Keratinocyte (primary cell): ENCODE measurements around the gene CDK10. TPM values are rescaled to one million over a fixed set of nuclear protein-coding genes. Genes with fewer than 3 reads are reported as not detected.

Source experiments
- DNase-seq: peaks from one replicate; pipeline ENCODE4 v3.0.0-alpha.2; 2011; ENCODE audit warnings: low read depth, missing footprints, low spot score
- FAIRE-seq: peaks from 2 replicates; lab custom pipeline; 2011; peaks lifted over from hg19 to GRCh38; lab: Jason Lieb, UNC
- H2AFZ ChIP-seq: 2 replicates; pipeline ENCODE4 v1.6.0; 2012; ENCODE audit warnings: low read length, control low read depth, inconsistent platforms; ENCODE audit not compliant: control insufficient read depth
- H3K27ac ChIP-seq: 2 replicates; pipeline ENCODE4 v1.5.1; 2011; ENCODE audit warnings: low read length; ENCODE audit not compliant: control insufficient read depth, insufficient read depth
- H3K27me3 ChIP-seq: 3 replicates; pipeline ENCODE4 v1.6.0; 2011; ENCODE audit warnings: low read length; ENCODE audit not compliant: control insufficient read depth, insufficient read depth; ENCODE audit errors: extremely low read depth
- H3K36me3 ChIP-seq, 2 experiments: 2 replicates in 1 of 2; 3 replicates in 1 of 2; pipeline ENCODE4 v1.5.1; 2011; ENCODE audit warnings: low read length in 2 of 2, mild to moderate bottlenecking in 1 of 2; ENCODE audit not compliant: control insufficient read depth in 2 of 2, insufficient read depth in 2 of 2; ENCODE audit errors: extremely low read depth in 1 of 2
- H3K4me1 ChIP-seq: 3 replicates; pipeline ENCODE4 v1.5.1; 2011; ENCODE audit warnings: low read length; ENCODE audit not compliant: control insufficient read depth, insufficient read depth; ENCODE audit errors: extremely low read depth
- H3K4me2 ChIP-seq: 3 replicates; pipeline ENCODE4 v1.6.0; 2011; ENCODE audit warnings: low read depth, low read length; ENCODE audit not compliant: control insufficient read depth, insufficient read depth; ENCODE audit errors: extremely low read depth
- H3K4me3 ChIP-seq, 3 experiments: fragments of 200-600 bp in 1 of 3; sonication (generic) in 1 of 3; 2 replicates in 2 of 3; 3 replicates in 1 of 3; pipeline ENCODE4 v1.5.1; 2011 to 2016; ENCODE audit warnings: low read length in 3 of 3, mild to moderate bottlenecking in 3 of 3, control low read depth in 2 of 3, inconsistent platforms in 1 of 3, low read depth in 1 of 3, mixed read lengths in 1 of 3, mixed run types in 1 of 3, moderate library complexity in 1 of 3; ENCODE audit not compliant: control insufficient read depth in 2 of 3, insufficient read depth in 2 of 3; ENCODE audit errors: extremely low read depth in 1 of 3
- H3K79me2 ChIP-seq: 2 replicates; pipeline ENCODE4 v1.6.0; 2012; ENCODE audit warnings: low read length; ENCODE audit not compliant: control insufficient read depth, insufficient read depth
- H3K9ac ChIP-seq: 3 replicates; pipeline ENCODE4 v1.6.0; 2011; ENCODE audit warnings: low read length; ENCODE audit not compliant: control insufficient read depth, insufficient read depth; ENCODE audit errors: extremely low read depth
- H3K9me1 ChIP-seq: 3 replicates; pipeline ENCODE4 v1.6.0; 2011; ENCODE audit warnings: low read length; ENCODE audit not compliant: control insufficient read depth, insufficient read depth; ENCODE audit errors: extremely low read depth
- H3K9me3 ChIP-seq: 2 replicates; pipeline ENCODE4 v1.5.1; 2012; ENCODE audit warnings: low read depth, low read length; ENCODE audit not compliant: control insufficient read depth
- H4K20me1 ChIP-seq: 3 replicates; pipeline ENCODE4 v1.6.0; 2011; ENCODE audit warnings: low read length; ENCODE audit not compliant: control insufficient read depth, insufficient read depth; ENCODE audit errors: extremely low read depth
- CTCF ChIP-seq, 3 experiments: IDR thresholded peaks in 1 of 3; conservative IDR thresholded peaks in 1 of 3; optimal IDR thresholded peaks in 1 of 3; 2 replicates in 2 of 3; 3 replicates in 1 of 3; pipeline versions ENCODE3 to v1.5.1; 2011; ENCODE audit warnings: low read length in 3 of 3, mild to moderate bottlenecking in 3 of 3, moderate library complexity in 2 of 3, control low read depth in 1 of 3, inconsistent platforms in 1 of 3; ENCODE audit not compliant: insufficient read depth in 2 of 3; ENCODE audit errors: extremely low read depth in 1 of 3
- EZH2 ChIP-seq: IDR thresholded peaks from one replicate; pipeline ENCODE4 v1.6.1; 2012; ENCODE audit warnings: inconsistent platforms, mild to moderate bottlenecking, low read length, moderate library complexity
- dilution Hi-C: fragments of 300-500 bp; cut with MboI; formaldehyde crosslinking; loops from one replicate; pipeline ENCODE4 v1.7.0; 2020; ENCODE audit warnings: low sequenced_read_pairs; ENCODE audit not compliant: extremely low pct_ligation_motif_present
- polyA plus RNA-seq, 5 experiments: library from polyadenylated mRNA; depleted of rRNA in 3 of 5; stranded (reverse) in 3 of 5; stranded (forward) in 1 of 5; unstranded in 1 of 5; fragments of >200 nt; gene quantifications; 1 replicate in 1 of 5; 2 replicates in 3 of 5; 3 replicates in 1 of 5; pipeline versions ENCODE4 v1.2.1 to v1.2.3, GENCODE V29; 2011 to 2012; ENCODE audit warnings: missing spikeins in 2 of 5, low read depth in 1 of 5, low replicate concordance in 1 of 5

Gene CDK10
- polyA plus RNA-seq, 1 donor (not counting 4 experiments of a cell fraction or from before 2014, with no cell fraction given) = 30.6 TPM

GRCh38 chr16:89668790-89669158 is 17.7 kb upstream of the CDK10 start:
- Histone ChIP-seq H3K9me3 (no peaks in the 10 kb centered on the region), H3K4me1 (peaks cover 6% of the 10 kb centered on the region), H3K27me3 (no peaks in the 10 kb centered on the region), H3K9me1 (no peaks in the 10 kb centered on the region), H3K9ac (no peak overlapping the region), H2AFZ (no peak overlapping the region), H4K20me1 (no peaks in the 10 kb centered on the region), H3K4me2 (no peak overlapping the region), H3K79me2 (no peaks in the 10 kb centered on the region), H3K4me3 (no peak overlapping the region), H3K36me3 (peaks cover 0 to 4% of the 10 kb centered on the region in 2 experiments), H3K27ac (no peak overlapping the region)
- TF ChIP-seq EZH2 (no peak), CTCF (optimal IDR thresholded peaks at IDR 0.05 in 1 of 3, IDR thresholded peaks at IDR 0.05 in 1 of 3, conservative IDR thresholded peaks at IDR 0.05 in 1 of 3; ENCODE audit: extremely low read depth in 1 of 3, insufficient read depth in 2 of 3, low read length in 3 of 3) (no peak)
- DNase-seq = no peak
- FAIRE-seq = no peak
- dilution Hi-C loops = no loop called here

GRCh38 chr16:89669755-89670154 is 16.7 kb upstream of the CDK10 start:
- dilution Hi-C loops = no loop called here
- H2AFZ ChIP-seq = no peak overlapping the region

More at GRCh38 chr16:89669755-89670154, 16.7 kb upstream of the CDK10 start:
- no peaks in the 10 kb centered on the region for H3K9me3 ChIP-seq
- H3K4me1 ChIP-seq = peaks cover 6% of the 10 kb centered on the region
- TF ChIP-seq EZH2 (no peak), CTCF (optimal IDR thresholded peaks at IDR 0.05 in 1 of 3, IDR thresholded peaks at IDR 0.05 in 1 of 3, conservative IDR thresholded peaks at IDR 0.05 in 1 of 3; ENCODE audit: extremely low read depth in 1 of 3, insufficient read depth in 2 of 3, low read length in 3 of 3) (no peak)
- no peak overlapping the region for H3K27ac ChIP-seq
- no peak overlapping the region for H3K4me2 ChIP-seq
- DNase-seq (no peak), FAIRE-seq (no peak)
- H3K36me3 ChIP-seq = peaks cover 0 to 2% of the 10 kb centered on the region in 2 experiments
- no peaks in the 10 kb centered on the region for H3K27me3 ChIP-seq
- H3K79me2 ChIP-seq = no peaks in the 10 kb centered on the region
- H4K20me1 ChIP-seq = no peaks in the 10 kb centered on the region
- H3K9me1 ChIP-seq = no peaks in the 10 kb centered on the region
- no peak overlapping the region for H3K4me3 ChIP-seq
- H3K9ac ChIP-seq = no peak overlapping the region
